CD4-positive, alpha-beta T cell treated with Interleukin-17A for 1 hour (primary cell): ENCODE measurements around the gene TNIP3.

Source experiments
- DNase-seq: peaks from one replicate; pipeline ENCODE4 v3.0.0-alpha.2; 2020

The TNIP3 gene

GRCh38 chr4:121138039-121138825 lies 25.9 kb downstream of the TNIP3 start:
- DNase-seq = peak; percentile 39

GRCh38 chr4:121130326-121130660 lies 33.8 kb downstream of the TNIP3 start:
- DNase-seq = no peak

GRCh38 chr4:121129606-121130325 lies 34.4 kb downstream of the TNIP3 start:
- peak; percentile 10 for DNase-seq

- no peak for DNase-seq
Measured at GRCh38 chr4:121127100-121127499, 37.0 kb downstream of the TNIP3 start.

GRCh38 chr4:121126449-121127006 lies 37.6 kb downstream of the TNIP3 start:
- DNase-seq = no peak

GRCh38 chr4:121125498-121125885 lies 38.6 kb downstream of the TNIP3 start:
- DNase-seq = no peak

DNA sequence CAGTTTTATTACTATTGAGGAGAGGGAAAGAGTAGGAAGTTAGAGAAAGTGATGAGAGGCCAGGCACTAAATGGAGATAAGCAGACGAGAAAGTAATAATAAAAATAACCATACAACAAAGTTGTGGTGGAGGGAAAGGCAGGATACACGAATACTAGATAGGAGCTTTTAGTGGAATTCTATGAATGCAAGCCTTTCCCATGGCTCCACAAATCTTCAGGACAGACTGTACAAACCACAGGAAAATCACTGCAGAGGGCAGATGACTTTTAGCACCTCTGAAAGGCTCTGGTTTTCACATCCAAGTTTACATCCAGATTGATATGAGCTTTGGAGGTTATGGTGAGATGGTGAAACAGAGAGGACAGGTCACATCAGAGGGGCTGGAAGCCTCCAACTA lies 41.5 kb downstream of the TNIP3 start:
- DNase-seq = no peak

GRCh38 chr4:121119715-121120114 lies 44.4 kb downstream of the TNIP3 start:
- no peak for DNase-seq

DNA sequence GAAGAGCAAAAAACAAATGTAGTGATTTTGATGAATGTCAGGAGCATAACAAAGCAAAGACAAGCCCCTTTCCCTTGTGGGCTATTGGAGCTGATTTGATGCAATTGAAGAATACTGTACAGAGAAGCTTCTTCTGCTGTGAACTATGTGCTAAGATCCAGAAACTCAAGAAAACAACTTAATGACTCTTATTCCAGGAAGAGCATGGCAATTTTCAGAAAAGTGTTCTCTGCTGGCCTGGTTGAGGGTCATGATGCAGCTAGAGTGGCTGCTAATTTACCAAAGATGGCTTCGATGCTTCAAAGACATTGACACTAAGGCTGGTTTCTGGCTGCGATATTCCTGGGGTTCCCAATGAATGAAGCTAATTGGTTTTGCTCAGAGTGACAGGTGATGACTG lies 45.8 kb downstream of the TNIP3 start:
- no peak for DNase-seq

GRCh38 chr4:121114756-121115155 lies 49.4 kb downstream of the TNIP3 start:
- DNase-seq = no peak

- DNase-seq = no peak
Measured at GRCh38 chr4:121112530-121112929, 51.6 kb downstream of the TNIP3 start.

DNA sequence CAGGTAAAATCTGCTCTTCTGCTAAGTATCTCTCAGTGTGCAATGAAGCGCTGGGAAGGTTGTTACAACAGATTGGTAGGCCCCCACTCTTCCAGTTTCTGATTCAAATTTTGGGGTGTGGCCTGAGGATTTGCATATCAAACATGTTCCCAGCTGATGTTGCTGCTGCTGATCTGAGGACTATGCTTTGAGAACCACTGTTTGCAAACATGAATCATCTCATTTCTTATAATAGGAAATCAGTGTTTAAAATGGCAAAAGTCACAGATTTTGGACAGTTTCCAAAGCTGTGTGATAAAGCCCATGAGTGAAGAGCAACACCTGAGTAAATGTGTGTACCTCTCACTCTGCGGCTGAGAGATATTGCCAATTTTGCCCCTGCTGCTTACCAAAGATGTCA lies 55.6 kb downstream of the TNIP3 start:
- DNase-seq = no peak

- no peak for DNase-seq
Measured at GRCh38 chr4:121107507-121107906, 56.6 kb downstream of the TNIP3 start.

DNA sequence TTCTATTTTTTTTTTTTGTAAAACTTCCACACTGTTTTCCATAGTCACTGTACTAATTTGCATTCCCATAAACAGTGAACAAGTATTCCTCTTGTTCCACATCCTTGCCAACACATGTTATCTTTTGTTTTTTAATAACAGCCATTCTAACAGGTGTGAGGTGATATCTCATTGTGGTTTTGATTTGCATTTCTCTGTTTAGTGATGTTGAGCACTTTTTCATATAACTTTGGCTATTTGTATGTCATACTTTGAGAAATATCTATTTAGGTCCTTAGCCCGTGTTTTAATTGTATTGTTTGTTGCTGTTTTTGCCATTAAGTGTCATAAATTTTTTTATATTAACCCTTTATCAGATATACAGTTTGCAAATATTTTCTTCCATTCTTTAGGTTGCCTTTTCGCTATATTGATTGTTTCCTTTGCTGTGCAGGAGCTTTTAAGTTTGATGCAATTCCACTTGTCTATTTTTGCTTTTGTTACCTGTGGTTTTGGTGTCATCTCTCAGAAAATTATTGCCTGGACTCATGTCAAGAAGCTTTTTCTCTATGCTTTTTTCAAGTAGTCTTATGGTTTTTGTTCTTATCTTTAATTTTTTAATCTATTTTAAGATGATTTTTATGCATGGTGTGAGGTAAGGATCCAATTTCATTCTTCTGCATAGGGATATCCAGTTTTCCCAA lies 63.9 kb downstream of the TNIP3 start:
- no peak for DNase-seq

DNA sequence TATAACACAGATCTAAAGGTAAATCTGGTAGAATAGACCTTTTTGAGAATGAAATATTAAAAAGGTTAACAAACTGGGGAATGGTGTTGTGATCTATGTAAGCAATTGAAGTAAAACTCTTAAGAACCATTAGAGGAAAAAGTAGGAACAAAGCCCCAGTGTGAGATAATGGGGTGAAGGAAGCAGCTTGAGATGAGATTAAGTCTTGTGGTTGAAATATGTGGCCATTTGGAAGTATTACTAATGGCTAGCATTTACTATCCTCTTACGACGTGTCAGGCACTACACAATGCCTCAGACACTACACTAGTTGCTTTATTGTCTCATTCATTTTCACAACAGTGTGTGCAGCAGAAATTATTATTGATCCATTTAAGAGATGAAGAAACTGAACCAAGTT lies 65.9 kb downstream of the TNIP3 start:
- no peak for DNase-seq

- peak; percentile 26 for DNase-seq
Measured at GRCh38 chr4:121096629-121097028, 67.5 kb downstream of the TNIP3 start.

DNA sequence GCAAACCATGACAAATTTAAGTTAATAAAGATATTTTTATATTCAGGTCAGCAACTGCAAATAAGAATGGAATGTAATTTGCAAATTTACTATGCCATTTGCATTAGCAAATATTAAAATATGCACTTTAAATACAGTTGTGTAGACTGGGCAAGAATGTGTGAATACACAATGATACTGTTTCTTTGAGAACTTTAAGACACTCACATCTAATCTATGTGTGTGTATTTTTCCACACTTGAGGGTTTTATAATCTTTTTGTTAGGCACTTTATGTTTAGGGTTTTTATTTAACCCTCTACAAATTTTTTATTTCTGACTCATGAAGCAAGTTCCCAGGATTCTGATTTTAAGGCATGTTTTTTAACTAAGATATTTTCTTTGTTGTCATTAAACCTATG lies 67.9 kb downstream of the TNIP3 start:
- DNase-seq = no peak

- no peak for DNase-seq
Measured at GRCh38 chr4:121094297-121094966, 69.7 kb downstream of the TNIP3 start.

DNA sequence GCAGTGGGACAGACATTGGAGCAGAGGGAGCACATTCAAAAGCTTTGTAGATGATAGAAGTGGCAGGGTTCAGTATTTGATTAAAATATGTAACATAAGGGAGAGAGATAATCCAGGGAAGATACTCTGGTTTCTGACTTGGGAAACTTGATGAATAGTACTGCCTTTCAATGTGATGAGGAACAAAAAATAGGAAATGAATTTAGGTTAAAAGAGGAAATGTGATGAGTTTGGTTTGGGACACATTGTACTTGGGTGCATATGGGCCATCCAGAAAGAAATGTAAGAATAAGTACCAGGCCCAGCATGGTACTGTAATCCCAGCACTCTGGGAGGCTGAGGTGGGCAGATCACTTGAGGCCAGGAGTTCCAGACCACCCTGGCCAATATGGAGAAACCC lies 70.9 kb downstream of the TNIP3 start:
- DNase-seq = no peak

DNA sequence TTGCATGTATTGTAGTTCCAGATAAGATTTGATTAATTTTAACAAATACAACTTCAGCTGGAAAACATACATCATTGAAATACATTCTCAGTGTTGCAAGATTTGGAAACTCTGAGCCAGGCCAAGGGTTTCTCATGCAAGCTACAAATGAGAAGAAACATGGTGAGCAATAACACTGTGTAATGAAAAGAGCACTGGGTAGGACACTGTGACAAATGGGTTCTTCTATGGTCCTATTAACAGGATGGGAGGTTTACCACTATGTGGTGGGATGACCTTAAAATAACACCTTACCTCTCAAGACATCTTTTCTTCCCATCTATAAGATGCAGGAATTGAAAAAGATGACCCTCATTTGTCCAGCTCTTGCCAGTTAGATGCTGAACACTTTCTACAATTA lies 72.2 kb downstream of the TNIP3 start:
- no peak for DNase-seq

GRCh38 chr4:121088867-121089266 lies 75.3 kb downstream of the TNIP3 start:
- no peak for DNase-seq
